Measurements from ENCODE around the gene RPL3.

The RPL3 gene

GRCh38 chr22:39312410-39312809 is 7.0 kb downstream of the RPL3 start:
- H3K36me3 ChIP-seq (ENCODE audit: insufficient read depth, insufficient read length, low read length) = peaks cover 82% of the 10 kb centered on the region
- no peak overlapping the region for H3K4me3 ChIP-seq (ENCODE audit: insufficient read length, low read depth)
- DNase-seq (ENCODE audit: low read depth, low spot score) = no peak
- peak overlapping the region; percentile 47 for H3K9ac ChIP-seq (ENCODE audit: insufficient read length, low read depth)
- H3K9me3 ChIP-seq (ENCODE audit: insufficient read depth, low read length) = no peaks in the 10 kb centered on the region
- TF ChIP-seq ZNF274 (IDR thresholded peaks at IDR 0.05; ENCODE audit: low read depth, low read length) = no peak
- no peak for TF ChIP-seq YY1 (IDR thresholded peaks at IDR 0.05; ENCODE audit: insufficient read depth, insufficient read length)
- H3K27me3 ChIP-seq (ENCODE audit: insufficient read depth, insufficient read length) = no peaks in the 10 kb centered on the region
- peaks cover 21% of the 10 kb centered on the region for H3K4me1 ChIP-seq (ENCODE audit: insufficient read depth, insufficient read length)

GRCh38 chr22:39311592-39312400 is 7.6 kb downstream of the RPL3 start:
- no peaks in the 10 kb centered on the region for H3K27me3 ChIP-seq (ENCODE audit: insufficient read depth, insufficient read length)
- DNase-seq (ENCODE audit: low read depth, low spot score) = no peak
- H3K9me3 ChIP-seq (ENCODE audit: insufficient read depth, low read length) = no peaks in the 10 kb centered on the region
- H3K36me3 ChIP-seq (ENCODE audit: insufficient read depth, insufficient read length, low read length) = peaks cover 82% of the 10 kb centered on the region
- H3K4me3 ChIP-seq (ENCODE audit: insufficient read length, low read depth) = no peak overlapping the region
- TF ChIP-seq YY1 (IDR thresholded peaks at IDR 0.05; ENCODE audit: insufficient read depth, insufficient read length) (no peak), ZNF274 (IDR thresholded peaks at IDR 0.05; ENCODE audit: low read depth, low read length) (no peak), SUZ12 (IDR thresholded peaks at IDR 0.05; ENCODE audit: extremely low read depth, insufficient read depth, insufficient read length) (no peak)
- H3K9ac ChIP-seq (ENCODE audit: insufficient read length, low read depth) = no peak overlapping the region
- H3K4me1 ChIP-seq (ENCODE audit: insufficient read depth, insufficient read length) = peaks cover 21% of the 10 kb centered on the region

GRCh38 chr22:39309881-39310714 is 9.3 kb downstream of the RPL3 start:
- H3K9ac ChIP-seq (ENCODE audit: insufficient read length, low read depth) = no peak overlapping the region
- no peaks in the 10 kb centered on the region for H3K9me3 ChIP-seq (ENCODE audit: insufficient read depth, low read length)
- DNase-seq (ENCODE audit: low read depth, low spot score) = no peak
- TF ChIP-seq YY1 (IDR thresholded peaks at IDR 0.05; ENCODE audit: insufficient read depth, insufficient read length) = no peak
- no peak for TF ChIP-seq SUZ12 (IDR thresholded peaks at IDR 0.05; ENCODE audit: extremely low read depth, insufficient read depth, insufficient read length)
- TF ChIP-seq ZNF274 (IDR thresholded peaks at IDR 0.05; ENCODE audit: low read depth, low read length) = no peak
- H3K4me3 ChIP-seq (ENCODE audit: insufficient read length, low read depth) = no peak overlapping the region
- H3K4me1 ChIP-seq (ENCODE audit: insufficient read depth, insufficient read length) = peaks cover 16% of the 10 kb centered on the region
- no peaks in the 10 kb centered on the region for H3K27me3 ChIP-seq (ENCODE audit: insufficient read depth, insufficient read length)
- peaks cover 74% of the 10 kb centered on the region for H3K36me3 ChIP-seq (ENCODE audit: insufficient read depth, insufficient read length, low read length)

GRCh38 chr22:39309364-39309861 is 10.0 kb downstream of the RPL3 start:
- Histone ChIP-seq H3K4me1 (ENCODE audit: insufficient read depth, insufficient read length) (peaks cover 15% of the 10 kb centered on the region), H3K9me3 (ENCODE audit: insufficient read depth, low read length) (no peaks in the 10 kb centered on the region), H3K36me3 (ENCODE audit: insufficient read depth, insufficient read length, low read length) (peaks cover 67% of the 10 kb centered on the region), H3K9ac (ENCODE audit: insufficient read length, low read depth) (no peak overlapping the region), H3K4me3 (ENCODE audit: insufficient read length, low read depth) (no peak overlapping the region), H3K27me3 (ENCODE audit: insufficient read depth, insufficient read length) (no peaks in the 10 kb centered on the region)
- TF ChIP-seq YY1 (IDR thresholded peaks at IDR 0.05; ENCODE audit: insufficient read depth, insufficient read length) (no peak), SUZ12 (IDR thresholded peaks at IDR 0.05; ENCODE audit: extremely low read depth, insufficient read depth, insufficient read length) (no peak), ZNF274 (IDR thresholded peaks at IDR 0.05; ENCODE audit: low read depth, low read length) (no peak)
- DNase-seq (ENCODE audit: low read depth, low spot score) = no peak

GRCh38 chr22:39308614-39309363 is 10.6 kb downstream of the RPL3 start:
- H3K4me1 ChIP-seq (ENCODE audit: insufficient read depth, insufficient read length) = peaks cover 15% of the 10 kb centered on the region
- peaks cover 61% of the 10 kb centered on the region for H3K36me3 ChIP-seq (ENCODE audit: insufficient read depth, insufficient read length, low read length)
- H3K27me3 ChIP-seq (ENCODE audit: insufficient read depth, insufficient read length) = no peaks in the 10 kb centered on the region
- no peak for DNase-seq (ENCODE audit: low read depth, low spot score)
- no peak for TF ChIP-seq ZNF274 (IDR thresholded peaks at IDR 0.05; ENCODE audit: low read depth, low read length)
- TF ChIP-seq YY1 (IDR thresholded peaks at IDR 0.05; ENCODE audit: insufficient read depth, insufficient read length) = no peak
- no peak for TF ChIP-seq SUZ12 (IDR thresholded peaks at IDR 0.05; ENCODE audit: extremely low read depth, insufficient read depth, insufficient read length)
- no peak overlapping the region for H3K4me3 ChIP-seq (ENCODE audit: insufficient read length, low read depth)
- no peaks in the 10 kb centered on the region for H3K9me3 ChIP-seq (ENCODE audit: insufficient read depth, low read length)
- H3K9ac ChIP-seq (ENCODE audit: insufficient read length, low read depth) = no peak overlapping the region

- TF ChIP-seq YY1 (IDR thresholded peaks at IDR 0.05; ENCODE audit: insufficient read depth, insufficient read length) = no peak
- TF ChIP-seq ZNF274 (IDR thresholded peaks at IDR 0.05; ENCODE audit: low read depth, low read length) = no peak
- TF ChIP-seq SUZ12 (IDR thresholded peaks at IDR 0.05; ENCODE audit: extremely low read depth, insufficient read depth, insufficient read length) = no peak
- Histone ChIP-seq H3K9ac (ENCODE audit: insufficient read length, low read depth) (no peak overlapping the region), H3K27me3 (ENCODE audit: insufficient read depth, insufficient read length) (no peaks in the 10 kb centered on the region), H3K9me3 (ENCODE audit: insufficient read depth, low read length) (no peaks in the 10 kb centered on the region), H3K4me3 (ENCODE audit: insufficient read length, low read depth) (no peak overlapping the region), H3K4me1 (ENCODE audit: insufficient read depth, insufficient read length) (peaks cover 15% of the 10 kb centered on the region), H3K36me3 (ENCODE audit: insufficient read depth, insufficient read length, low read length) (peaks cover 40% of the 10 kb centered on the region)
- DNase-seq (ENCODE audit: low read depth, low spot score) = no peak
Observed at GRCh38 chr22:39306456-39307361, 12.7 kb downstream of the RPL3 start.

Data from NT2/D1 (cell line).